Renal cortical epithelial cell (primary cell): ENCODE measurements around the gene DHX16. TPM values are rescaled to one million over a fixed set of nuclear protein-coding genes. Genes with fewer than 3 reads are reported as not detected.

Experiments used
- DNase-seq: peaks from one replicate; pipeline ENCODE4 v3.0.0-alpha.2; 2011; ENCODE audit warnings: low read depth
- total RNA-seq: library from RNA; depleted of rRNA; stranded (reverse); fragments of >200 nt; gene quantifications from 2 replicates; pipeline ENCODE4 v1.2.3, GENCODE V29; 2014

The DHX16 gene
- total RNA-seq, 1 donor from 2014 or later: 40.2 TPM

DNA sequence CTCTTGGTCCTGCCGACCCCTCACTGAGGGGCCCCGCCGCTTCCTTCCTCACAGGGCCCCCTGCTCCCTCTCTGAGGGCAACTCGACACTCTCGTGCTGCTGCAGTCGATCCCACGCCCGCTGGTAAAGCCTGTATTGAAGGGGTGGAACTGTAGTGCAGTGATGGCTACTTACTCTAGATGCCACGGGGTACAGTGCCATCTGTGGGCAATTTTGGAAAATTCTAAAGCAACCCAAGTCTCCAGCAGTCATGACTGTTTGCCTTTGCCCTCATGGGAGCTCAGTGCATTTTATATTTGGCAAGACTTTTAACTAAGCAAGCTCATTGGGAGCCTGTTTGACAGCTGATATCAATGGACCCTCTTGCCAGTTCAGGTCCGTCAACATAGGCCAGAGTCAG, 32.3 kb downstream of the DHX16 start:
- DNase-seq: no peak

DNA sequence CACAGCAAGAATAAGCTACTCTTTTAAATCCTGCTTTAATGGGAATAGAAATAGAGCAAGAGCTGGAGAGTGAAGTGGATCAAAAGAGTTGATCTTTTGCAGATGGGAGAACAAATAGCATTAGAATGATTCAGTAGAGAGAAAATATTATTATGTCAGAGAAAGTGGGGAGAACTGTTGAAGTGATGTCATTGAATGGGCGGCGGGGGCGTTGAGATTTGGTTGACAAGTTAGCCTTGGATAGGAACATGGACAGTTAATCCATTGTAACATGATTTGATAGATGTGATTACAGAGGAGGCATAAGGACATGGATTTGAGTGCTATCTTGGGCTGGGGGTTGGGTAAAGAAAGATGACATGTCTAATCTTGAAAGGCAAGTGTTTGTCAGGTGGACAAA, 37.0 kb downstream of the DHX16 start:
- no peak for DNase-seq

- peak; percentile 47 for DNase-seq
These were observed 46.1 kb downstream of the DHX16 start, which contains the start of gene ATAT1 for GRCh38 chr6:30626484-30627366. Gene ATAT1 (plus strand): TSS chr6:30626874.

DNA sequence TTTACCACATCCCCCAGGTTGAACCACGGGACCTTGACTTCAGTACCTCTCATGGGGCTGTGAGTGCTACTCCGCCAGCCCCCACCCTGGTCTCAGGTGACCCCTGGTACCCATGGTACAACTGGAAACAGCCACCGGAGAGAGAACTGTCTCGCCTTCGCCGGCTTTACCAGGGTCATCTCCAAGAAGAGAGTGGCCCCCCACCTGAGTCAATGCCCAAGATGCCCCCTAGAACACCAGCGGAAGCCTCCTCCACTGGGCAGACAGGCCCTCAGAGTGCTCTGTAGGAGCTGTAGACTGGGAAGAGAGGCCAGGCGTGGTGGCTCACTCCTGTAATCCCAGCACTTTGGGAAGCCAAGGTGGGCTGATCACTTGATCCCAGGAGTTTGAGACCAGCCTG, 47.3 kb downstream of the DHX16 start:
- DNase-seq: no peak

DNA sequence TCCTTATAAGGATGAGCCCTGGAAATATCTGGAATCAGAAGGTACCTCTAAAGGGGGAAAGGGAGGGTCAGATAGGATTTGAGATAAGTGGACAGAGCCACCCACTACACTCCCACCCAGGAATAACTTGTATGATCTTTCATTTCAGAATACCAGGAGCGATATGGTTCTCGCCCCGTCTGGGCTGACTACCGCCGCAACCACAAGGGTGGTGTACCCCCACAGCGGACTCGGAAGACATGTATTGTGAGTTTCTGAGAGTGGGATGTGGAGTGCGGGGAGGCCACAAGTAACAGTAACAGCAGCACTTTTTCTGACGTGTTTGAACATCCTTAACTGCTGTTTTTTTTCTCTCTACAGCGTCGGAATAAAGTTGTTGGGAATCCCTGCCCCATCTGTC, 53.2 kb downstream of the DHX16 start:
- DNase-seq: no peak

DNA sequence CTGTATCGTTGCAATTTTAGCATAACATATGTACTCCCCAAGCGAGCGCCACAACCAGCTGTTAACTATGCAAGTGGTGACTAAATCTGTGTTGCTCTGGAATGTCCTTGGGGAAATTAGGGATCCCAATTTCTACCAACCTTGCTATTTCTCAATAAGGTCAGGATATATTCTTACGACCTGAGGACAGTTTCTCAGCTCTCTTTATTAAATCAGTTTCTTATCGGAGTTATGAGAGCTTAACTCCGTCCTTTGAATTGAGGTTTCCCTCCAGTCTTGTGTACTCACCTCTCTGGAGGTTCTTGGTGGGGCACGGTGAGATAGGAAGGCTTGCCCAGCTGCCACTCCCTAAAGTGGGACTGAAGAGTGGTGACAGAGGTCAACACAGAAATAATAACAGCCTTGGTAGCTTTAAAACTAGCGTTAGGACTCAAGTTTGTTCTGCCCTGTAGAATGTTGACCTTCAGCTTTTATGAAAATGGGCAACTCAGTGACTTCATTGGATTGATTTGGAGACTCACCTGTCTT, 54.5 kb downstream of the DHX16 start:
- DNase-seq: no peak

DNA sequence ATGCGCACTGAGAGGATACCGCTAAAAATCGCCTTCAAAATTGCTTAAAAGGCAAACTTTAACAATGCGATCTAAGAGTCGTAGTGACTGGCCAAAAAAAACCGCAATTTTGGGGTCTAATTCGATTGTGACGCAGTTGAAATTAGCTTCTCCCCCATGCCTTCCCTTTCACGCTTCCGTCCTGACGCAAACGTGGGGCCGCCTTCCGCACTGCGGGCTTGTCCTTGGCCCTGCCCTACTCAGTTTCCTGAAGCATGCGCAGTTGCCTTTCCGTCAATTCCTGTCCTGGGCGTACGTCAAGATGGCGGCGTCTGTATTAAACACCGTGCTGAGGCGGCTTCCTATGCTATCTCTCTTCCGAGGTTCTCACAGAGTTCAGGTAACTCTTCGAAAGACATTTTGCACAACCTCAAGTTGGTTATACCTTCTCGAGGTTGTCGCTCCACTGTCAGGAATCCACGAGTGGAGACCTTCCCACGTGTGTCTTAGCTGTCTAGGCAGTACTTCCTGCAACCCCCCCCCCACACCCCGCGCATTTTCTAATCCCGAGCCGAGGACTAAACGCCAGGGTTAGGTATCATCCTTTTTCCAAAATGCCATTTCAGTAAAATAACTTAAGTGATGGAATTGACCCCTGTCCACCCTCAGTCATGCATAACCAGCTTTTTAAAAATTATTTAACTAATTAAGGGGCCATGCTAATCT, 55.1 kb downstream of the DHX16 start, which contains the start of gene MRPS18B:
Gene MRPS18B (plus strand): TSS at position 276 of the 705 bp plus-strand sequence. CDS start 26 bp downstream, at position 302.
- peak; percentile 96 for DNase-seq

GRCh38 chr6:30616811-30617564, 55.8 kb downstream of the DHX16 start, which contains the start of gene PPP1R10:
Gene PPP1R10 (minus strand): TSS chr6:30617243. CDS start chr6:30609944, 7,299 bp downstream.
- peak; percentile 100 for DNase-seq

- DNase-seq: peak; percentile 28
These were observed 56.6 kb downstream of the DHX16 start for GRCh38 chr6:30615958-30616810.

DNA sequence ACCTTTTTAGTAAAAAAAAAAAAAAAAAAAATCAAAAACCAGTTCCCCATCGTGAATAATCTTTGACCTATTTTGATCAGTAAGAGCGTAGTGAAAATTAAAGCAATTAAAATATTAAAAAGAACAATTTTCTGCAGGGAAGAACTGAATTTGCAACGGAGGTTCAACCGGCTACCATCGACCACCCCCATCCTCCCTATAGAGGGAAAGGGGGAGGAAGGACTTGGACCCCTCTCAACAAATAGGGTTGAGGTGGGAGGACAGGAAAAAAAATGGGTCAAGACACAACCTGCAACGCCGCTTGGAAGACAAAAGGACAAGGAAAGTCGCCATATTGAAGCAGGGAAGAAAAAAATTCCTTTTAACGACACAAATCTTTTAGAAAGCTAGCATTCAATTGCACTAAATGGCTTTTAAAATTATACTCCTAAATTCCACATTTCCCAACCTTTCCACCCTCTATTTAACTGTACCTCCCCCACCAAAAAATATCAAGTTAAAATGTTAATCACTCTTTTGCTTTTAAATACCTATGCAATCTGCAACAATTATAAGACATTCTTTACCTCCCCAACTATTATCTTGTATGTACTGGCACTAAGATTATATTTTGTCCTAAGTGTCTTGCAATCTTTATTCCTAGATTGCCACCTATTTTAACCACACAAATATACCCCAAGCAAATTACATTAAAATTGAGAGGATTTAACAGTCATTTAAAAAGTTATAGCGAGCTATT, 57.4 kb downstream of the DHX16 start:
- peak; percentile 75 for DNase-seq

GRCh38 chr6:30614843-30615218, 58.0 kb downstream of the DHX16 start:
- peak; percentile 98 for DNase-seq

- no peak for DNase-seq
These were observed 58.6 kb downstream of the DHX16 start for GRCh38 chr6:30614044-30614842.

GRCh38 chr6:30613251-30614043, 59.4 kb downstream of the DHX16 start:
- DNase-seq: peak; percentile 68

DNA sequence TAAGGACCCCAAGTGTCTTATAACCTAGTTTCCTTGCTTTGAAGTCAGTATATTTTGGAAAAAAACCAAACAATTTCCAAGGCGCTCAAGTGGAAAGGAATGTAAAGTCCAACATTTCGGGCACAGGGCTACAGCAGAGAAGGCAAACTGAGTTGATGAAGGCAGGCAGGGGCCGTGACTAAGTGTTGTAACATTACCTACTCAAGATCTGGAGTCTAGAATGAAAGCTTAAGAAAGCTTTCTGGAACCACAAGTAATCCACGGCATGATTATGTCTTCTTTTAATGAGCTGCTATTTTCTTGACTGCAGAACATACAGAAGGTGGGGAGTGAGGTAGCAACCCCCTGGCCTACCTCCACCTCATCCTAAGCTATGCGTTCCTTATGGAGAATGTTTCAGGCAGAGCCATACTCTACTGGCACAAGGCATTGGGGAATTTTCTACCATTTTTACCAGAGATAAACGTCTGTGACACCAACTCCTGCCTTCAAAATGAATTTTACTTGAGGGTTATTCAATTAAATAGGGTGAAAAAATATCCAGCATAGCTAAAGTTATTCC, 60.0 kb downstream of the DHX16 start:
- peak; percentile 90 for DNase-seq

DNA sequence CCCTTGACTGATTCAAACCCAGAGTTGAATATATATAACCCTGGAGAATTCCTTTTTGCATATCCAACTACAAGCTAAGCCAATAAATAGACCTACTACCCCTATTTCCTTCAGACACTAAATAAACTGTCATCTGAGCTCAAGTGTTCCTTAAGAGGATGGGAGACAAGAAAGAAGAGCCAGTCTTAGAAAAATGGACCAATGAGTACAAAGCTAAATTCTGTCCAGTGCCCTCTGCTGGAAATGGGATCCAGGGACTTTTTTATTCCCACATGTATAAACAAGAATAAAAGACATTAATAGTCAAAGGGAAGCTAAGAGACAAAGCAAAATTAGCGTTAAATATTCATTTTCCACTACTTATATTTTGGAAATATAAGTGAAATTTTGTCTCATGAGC, 60.6 kb downstream of the DHX16 start:
- peak; percentile 47 for DNase-seq

DNA sequence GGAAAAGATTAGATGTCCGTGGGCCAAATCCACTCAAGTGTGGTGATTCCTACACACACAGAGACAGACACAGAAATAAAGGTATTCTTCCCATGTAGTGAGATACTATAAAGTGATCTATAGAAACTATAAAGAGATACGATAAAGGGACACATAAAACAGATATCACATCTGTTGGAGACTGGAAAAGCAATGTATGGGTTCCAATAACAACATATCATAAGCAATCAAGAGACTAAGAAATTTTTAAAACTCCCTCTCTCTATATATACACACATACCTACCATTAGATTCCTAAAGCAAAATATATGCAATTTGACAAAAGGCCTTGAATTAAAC, 61.0 kb downstream of the DHX16 start:
- DNase-seq: no peak

GRCh38 chr6:30611150-30611855, 61.5 kb downstream of the DHX16 start:
- no peak for DNase-seq

- DNase-seq: no peak
These were observed 62.7 kb downstream of the DHX16 start for GRCh38 chr6:30610065-30610464.
